ENCODE measurements around the gene KRT86.

The KRT86 gene

GRCh38 chr12:52270541-52271070 is 3.8 kb upstream of the KRT86 start:
- DNase-seq (ENCODE audit: extremely low read depth, low read depth): no peak
- H3K4me3 ChIP-seq (replicated peaks; ENCODE audit: low read depth, low read length): no peak overlapping the region
- no peak for TF ChIP-seq CTCF (IDR thresholded peaks at IDR 0.05; ENCODE audit: low read depth, low read length, missing control alignments)

DNA sequence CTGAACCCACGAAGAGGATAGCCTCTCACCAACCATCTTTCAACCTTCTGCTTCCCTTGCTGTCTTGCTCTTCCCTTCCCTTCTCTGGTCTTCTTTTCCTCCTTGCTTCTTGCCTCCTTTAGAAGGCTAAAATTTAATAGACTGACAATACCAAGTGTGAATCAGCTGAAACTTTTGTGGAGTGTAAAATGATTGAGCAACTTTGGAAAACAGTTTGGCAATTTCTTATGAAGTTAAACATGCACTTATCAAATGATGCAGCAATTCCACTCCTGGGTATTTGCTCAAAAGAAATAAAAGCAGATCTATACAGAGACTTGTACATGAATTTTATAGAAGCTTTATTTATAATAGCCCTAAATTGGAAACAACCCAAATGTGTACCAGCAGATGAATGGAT is 3.3 kb upstream of the KRT86 start:
- no peak overlapping the region for H3K4me3 ChIP-seq (replicated peaks; ENCODE audit: low read depth, low read length)
- no peak for TF ChIP-seq CTCF (IDR thresholded peaks at IDR 0.05; ENCODE audit: low read depth, low read length, missing control alignments)
- DNase-seq (ENCODE audit: extremely low read depth, low read depth): no peak

- H3K4me3 ChIP-seq (replicated peaks; ENCODE audit: low read depth, low read length): no peak overlapping the region
- TF ChIP-seq CTCF (IDR thresholded peaks at IDR 0.05; ENCODE audit: low read depth, low read length, missing control alignments): no peak
- DNase-seq (ENCODE audit: extremely low read depth, low read depth): no peak
These were observed 1.2 kb downstream of the KRT86 start for GRCh38 chr12:52275686-52276085.

GRCh38 chr12:52277486-52278245 is 3.2 kb downstream of the KRT86 start:
- H3K4me3 ChIP-seq (replicated peaks; ENCODE audit: low read depth, low read length): no peak overlapping the region
- no peak for DNase-seq (ENCODE audit: extremely low read depth, low read depth)
- no peak for TF ChIP-seq CTCF (IDR thresholded peaks at IDR 0.05; ENCODE audit: low read depth, low read length, missing control alignments)

- peak; percentile 100 for TF ChIP-seq CTCF (IDR thresholded peaks at IDR 0.05; ENCODE audit: low read depth, low read length, missing control alignments)
These were observed 4.4 kb downstream of the KRT86 start for GRCh38 chr12:52278575-52279421.

GRCh38 chr12:52279422-52280318 is 5.2 kb downstream of the KRT86 start:
- TF ChIP-seq CTCF (IDR thresholded peaks at IDR 0.05; ENCODE audit: low read depth, low read length, missing control alignments): no peak
- DNase-seq (ENCODE audit: extremely low read depth, low read depth): no peak
- no peak overlapping the region for H3K4me3 ChIP-seq (replicated peaks; ENCODE audit: low read depth, low read length)

More at GRCh38 chr12:52278575-52279421, 4.4 kb downstream of the KRT86 start:
- no peak overlapping the region for H3K4me3 ChIP-seq (replicated peaks; ENCODE audit: low read depth, low read length)
- peak; percentile 17 for DNase-seq (ENCODE audit: extremely low read depth, low read depth)

Measured in HFF-Myc (cell line).